ENCODE results near the gene WDR76.
"Not testable (repeated sequence)": the region's sequence is repeated elsewhere in the genome, so short reads cannot be mapped to it uniquely, and the experiment has no call there.

Gene WDR76

DNA sequence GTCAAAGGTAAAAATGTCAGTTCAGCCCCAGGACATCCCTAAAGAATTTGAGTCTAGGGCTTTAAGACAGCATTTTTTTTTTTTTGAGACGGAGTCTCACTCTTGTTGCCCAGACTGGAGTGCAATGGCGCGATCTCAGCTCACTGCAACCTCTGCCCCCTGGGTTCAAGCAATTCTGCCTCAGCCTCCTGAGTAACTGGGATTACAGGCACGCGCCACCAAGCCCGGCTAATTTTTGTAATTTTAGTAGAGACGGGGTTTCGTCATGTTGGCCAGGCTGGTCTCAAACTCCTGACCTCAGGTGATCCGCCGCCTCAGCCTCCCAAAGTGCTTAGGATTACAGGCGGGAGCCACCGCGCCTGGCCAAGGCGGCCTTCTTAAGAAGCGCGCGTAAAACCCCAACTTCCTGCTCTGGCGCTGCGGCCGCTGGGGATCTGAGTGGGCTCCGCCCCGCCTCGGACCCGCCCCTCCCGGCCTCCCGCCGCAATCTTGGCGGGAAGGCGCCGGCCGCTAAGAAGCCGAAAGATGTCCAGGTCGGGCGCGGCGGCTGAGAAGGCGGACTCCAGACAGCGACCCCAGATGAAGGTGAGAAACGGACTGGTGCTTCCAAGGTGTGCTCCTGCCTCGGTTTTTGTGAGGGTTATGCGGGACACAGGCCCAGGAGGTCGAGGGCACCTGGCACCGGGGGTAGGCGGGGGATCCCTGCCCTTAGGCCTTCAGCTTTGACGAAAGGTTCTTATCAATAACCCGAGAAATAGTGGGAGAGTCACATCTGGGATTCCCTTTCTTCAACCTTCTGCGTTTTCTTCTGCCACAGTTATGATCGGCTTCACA is at the start of gene WDR76:
Gene WDR76 (plus strand): TSS at position 495 of the 834 bp plus-strand sequence. CDS start 31 bp downstream, at position 526.
- DNase-seq (ENCODE audit: low spot score) = peak; percentile 46

DNA sequence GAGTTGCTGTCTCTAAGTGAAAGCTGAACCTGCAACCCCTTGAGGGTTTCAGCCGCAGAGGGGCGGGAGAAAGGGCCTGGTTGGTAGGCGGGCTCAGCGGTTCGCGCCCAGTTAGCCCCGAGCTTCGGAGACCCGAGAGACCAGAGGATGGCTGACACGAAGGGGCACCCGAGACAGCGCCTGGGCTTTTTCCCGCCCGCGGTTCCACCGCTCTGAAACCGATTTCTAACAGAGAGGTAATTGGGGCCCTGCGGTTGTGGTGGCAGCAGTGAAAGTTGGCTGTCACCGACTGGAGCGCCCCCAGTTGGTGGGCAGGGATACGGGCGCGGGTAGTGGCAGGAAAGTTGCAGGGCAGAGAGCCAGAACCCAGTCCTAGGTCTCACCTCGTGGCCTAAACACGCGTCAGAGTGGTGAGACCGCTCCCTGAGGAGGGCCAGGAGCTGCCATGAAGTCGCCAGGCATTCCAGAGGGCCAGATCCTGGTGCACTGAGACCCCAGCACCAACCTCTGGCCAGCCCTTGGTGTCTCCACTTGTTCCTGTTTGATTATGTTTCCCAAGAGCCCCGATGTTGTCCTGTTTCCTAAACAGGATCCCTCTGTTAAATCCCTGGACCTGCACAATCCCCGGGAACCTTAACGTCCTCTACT is 49.4 kb upstream of the WDR76 start:
- peak; percentile 58 for DNase-seq (ENCODE audit: low spot score)

DNA sequence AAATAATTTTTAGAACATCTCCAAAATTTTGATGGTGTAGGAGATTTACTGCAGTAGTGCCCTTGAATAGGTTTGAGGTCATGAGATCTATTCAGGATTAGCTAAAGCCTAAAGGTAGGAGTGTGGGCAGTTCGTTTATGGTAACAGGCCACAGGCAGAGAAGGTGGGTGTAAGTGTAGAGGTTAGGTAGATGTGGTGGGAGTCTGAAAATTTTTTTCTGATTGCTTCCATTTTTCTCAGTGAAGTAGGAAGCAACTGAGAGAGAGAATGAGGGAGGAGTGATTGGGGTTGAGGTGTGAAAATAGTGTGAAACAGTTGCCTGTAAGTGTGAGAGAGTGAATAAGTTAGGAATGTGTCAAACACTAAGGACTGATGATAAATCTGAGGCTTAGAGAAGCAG is 47.8 kb upstream of the WDR76 start:
- no peak for DNase-seq (ENCODE audit: low spot score)

DNA sequence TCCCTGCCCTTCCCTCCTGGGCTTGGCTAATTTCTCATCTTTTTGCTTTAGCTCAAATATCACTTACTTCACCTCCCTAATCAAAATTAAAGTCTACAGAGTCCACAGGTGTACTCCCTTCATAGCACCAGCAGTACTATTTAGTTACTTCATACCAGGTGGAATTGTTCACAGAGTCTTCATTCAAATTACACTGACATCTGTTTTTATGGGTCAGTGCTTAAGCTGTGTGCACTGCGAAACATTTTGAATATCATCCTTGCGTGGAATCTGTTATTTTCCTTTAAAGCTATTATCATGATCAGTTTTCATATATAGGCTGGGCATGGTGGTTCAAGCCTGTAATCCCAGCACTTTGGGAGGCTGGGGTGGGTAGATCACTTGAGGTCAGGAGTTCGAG is 37.4 kb upstream of the WDR76 start:
- no peak for DNase-seq (ENCODE audit: low spot score)

DNA sequence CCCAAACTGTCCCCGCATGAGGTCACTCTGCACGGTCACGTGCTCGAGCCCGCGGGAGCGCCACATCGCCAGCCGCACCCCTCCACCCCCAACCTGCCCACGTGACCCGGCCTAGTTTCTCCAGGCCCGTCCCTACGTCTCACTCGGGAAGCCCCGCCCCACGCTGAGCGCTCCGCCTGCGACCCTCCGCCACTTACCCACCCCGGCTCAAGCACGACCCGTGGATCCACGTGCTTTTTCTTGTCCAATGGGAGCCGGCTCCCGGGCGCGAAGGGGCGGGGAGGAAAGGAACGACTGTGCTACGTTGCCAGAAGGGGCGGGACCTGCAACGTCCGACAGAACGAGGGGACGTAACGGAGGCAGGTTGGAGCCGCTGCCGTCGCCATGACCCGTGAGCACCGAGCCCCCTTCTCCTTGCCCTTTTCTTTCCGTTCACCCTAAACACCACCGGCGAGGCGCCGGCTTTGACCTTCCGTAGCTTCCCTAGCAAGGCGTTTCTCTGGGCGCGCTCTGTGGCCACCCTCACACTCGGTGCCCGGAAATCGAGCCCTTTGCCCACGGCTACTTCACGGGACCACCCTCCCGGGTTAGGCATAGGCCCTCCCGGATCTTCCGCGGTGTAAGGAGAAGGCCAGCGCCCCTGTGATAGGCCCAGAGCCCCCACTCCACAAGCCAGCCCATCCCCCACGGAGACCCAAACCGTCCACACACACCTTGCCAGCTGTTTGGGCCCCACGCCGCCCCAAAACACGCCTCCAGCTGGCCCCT is 34.6 kb upstream of the WDR76 start, which contains the start of gene SERF2:
Gene SERF2 (plus strand): TSS at position 328 of the 768 bp plus-strand sequence. CDS start 57 bp downstream, at position 385.
- DNase-seq (ENCODE audit: low spot score) = peak; percentile 99

DNA sequence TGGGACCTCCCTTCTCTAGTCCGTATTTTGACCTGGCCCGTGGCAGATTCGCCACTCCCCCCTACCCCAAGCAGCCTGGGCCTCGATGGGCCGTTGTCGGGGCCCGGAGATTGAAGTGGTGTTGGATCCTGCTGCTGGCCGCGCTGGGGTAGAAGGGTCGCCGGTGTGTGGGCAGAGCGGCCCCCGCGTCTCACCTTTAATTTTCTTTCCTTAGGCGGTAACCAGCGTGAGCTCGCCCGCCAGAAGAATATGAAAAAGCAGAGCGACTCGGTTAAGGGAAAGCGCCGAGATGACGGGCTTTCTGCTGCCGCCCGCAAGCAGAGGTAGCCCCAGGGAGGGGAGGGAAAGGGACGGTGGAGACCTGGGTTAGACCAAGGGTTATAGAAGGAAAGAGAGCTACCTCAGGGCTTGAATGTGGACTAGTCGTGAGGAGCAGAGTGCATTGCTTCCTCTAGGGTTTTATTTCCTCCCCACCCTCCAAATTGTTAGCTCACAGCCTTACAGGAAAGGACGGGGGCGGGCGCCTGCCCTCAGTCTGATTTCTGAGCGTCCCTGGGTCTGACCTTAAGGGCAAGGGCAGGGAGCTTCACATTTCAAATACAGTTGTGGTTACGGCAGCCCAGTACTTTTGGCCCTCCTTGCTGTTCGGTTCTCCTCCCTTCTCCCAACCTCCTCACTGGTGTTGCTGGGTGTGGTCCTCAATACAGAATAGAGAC is 33.9 kb upstream of the WDR76 start:
- no peak for DNase-seq (ENCODE audit: low spot score)

DNA sequence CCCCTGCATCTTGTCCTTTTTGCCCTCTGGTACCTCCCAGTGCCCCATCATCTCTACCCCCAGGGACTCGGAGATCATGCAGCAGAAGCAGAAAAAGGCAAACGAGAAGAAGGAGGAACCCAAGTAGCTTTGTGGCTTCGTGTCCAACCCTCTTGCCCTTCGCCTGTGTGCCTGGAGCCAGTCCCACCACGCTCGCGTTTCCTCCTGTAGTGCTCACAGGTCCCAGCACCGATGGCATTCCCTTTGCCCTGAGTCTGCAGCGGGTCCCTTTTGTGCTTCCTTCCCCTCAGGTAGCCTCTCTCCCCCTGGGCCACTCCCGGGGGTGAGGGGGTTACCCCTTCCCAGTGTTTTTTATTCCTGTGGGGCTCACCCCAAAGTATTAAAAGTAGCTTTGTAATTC is 33.2 kb upstream of the WDR76 start:
- no peak for DNase-seq (ENCODE audit: low spot score)

DNA sequence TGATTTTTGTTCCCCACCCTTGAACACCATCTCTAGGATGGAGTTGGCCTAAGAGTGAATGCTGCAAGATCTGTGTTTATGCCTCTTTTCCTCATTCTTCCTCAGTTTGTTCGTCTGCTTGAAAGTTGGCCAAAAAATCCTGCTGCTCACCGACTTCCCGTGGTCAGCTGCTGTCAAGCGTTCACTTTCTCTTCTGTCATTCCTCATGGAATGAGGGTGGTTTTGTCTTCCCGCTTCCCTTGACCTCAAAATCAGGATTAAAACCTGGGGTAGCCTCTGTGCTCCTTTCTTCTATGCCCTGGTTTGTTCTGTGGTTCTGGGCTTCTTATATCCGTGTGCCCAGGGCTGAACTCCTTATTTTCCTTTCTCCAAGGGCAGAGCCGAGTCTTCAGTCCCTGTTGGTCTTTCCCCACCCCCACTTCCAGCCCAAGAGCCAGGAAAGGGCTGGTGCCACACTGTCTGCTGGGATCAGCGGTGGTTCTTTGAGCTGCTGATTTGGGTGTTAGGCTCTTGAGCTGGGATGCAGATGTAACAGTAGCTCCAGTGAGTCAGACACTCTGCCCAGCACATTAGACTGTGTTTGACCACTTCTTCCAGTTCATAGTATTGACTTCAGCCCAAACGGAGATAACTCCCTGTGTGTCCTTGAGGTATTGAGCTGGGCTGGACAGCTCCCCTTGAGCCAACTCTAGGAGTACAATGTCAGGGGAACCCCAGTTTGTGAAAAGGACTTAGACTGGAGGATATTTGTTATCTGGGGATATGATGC is 32.3 kb upstream of the WDR76 start:
- no peak for DNase-seq (ENCODE audit: low spot score)

DNA sequence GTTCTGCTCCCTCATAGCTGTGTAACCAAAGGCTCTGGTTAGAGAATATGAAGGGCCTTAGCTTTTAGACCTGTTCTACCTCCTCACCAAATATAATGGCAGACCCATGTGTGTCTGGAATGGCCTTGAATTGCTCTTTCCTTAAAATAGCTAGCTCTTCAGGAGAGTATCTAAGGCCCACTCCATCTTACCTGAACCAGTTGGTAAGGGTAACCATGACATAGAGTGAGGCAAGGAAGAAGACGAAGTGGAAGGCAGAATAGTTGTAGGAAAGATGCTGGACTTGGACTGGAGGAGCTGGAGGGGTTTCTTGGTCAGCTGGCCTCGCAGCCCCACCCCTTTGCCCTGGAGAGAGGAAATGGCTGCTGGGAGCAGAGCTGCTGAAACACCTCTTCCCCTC is 31.6 kb upstream of the WDR76 start:
- no peak for DNase-seq (ENCODE audit: low spot score)

DNA sequence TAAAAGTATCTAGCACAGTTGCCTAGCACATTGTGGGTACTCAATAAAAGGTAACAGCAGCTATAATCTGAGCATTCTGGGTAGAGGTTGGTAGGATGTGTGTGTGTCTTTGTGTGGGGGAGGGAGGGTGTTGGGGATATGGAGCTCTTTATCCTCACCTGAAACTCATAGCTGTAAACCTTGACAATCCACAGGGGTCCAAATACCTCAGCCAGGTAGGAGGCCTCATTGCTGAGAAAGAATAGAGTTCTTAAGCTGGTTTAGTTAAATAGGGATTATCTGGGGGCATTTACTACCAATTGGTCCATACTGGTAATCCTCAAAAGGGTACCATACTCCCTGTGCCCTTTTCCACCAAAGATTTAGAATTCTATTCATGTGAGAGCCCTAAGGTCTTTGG is 30.8 kb upstream of the WDR76 start:
- DNase-seq (ENCODE audit: low spot score) = no peak

DNA sequence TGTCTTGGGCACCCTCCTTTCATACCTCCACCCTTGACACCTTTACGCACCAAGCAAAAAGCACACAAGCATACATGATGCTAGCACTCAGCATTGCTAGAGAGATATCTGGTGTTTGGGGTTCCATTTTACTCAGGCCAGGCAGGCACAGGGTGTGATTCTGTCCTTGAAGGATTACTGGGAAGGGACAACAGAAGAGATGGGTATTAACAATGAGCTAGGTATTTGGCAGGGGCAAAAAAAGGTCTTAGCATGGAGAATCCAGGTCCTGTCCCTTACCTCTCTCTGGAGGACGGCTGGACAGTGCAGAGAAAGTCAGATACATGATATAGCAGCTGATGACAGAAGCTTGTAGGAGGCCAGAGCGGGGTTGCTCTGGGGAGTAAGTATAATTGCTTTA is 30.2 kb upstream of the WDR76 start:
- no peak for DNase-seq (ENCODE audit: low spot score)

DNA sequence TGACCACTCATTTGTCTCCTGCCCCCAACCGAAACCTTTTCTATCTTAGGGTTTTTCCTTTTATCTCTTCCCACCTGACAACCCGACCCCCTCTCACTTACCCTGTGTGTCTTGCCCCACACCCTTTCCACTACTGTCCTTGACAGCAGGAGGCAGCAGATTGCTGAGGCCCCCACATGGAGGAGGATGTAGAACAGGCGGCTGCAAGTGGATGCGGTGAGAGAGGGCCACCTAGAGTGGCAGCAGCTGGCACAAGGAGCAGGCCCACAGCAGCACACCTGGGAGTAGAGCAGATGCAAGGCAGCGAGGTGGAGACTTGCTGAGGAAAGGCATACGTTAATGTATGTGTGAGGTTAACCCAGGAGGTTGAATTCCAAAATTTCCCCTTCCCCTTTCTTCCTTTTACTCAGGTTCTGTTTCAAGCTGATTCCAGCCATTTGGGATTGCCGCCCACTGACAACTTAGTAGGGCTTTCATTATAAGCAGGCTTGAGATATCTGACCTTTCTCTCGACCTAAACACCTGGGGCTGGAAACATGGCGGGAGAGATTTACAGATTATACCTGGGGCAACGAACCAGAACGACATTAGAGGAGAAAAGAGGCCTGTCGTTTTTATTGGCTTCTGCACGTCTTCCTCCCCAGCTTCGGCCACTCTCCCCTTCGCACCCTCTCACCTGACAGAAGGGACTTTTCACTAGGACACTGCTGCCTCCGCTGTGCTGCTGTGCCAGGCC is 27.4 kb upstream of the WDR76 start:
- no peak for DNase-seq (ENCODE audit: low spot score)

DNA sequence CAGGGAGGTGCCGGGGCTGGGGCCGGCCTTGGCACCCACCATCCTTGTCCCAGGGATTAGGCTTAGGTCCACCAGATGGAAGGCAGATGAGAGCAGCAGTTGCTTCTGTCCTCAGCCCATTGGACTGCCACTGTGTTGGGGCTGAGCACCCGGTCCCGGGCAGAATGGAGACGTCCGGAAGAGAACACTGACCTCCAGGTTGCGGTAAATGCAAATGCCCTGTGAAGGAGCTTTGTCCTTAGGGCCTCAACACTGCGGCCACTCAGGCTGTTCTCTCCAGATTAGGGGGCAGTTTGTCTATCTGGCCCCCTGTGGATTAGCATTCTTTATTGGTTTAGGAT is 26.9 kb upstream of the WDR76 start, which contains the start of gene SERINC4:
Gene SERINC4 (minus strand): TSS at position 276 of the 341 bp plus-strand sequence. CDS start 234 bp downstream, at position 42.
- DNase-seq (ENCODE audit: low spot score) = no peak

DNA sequence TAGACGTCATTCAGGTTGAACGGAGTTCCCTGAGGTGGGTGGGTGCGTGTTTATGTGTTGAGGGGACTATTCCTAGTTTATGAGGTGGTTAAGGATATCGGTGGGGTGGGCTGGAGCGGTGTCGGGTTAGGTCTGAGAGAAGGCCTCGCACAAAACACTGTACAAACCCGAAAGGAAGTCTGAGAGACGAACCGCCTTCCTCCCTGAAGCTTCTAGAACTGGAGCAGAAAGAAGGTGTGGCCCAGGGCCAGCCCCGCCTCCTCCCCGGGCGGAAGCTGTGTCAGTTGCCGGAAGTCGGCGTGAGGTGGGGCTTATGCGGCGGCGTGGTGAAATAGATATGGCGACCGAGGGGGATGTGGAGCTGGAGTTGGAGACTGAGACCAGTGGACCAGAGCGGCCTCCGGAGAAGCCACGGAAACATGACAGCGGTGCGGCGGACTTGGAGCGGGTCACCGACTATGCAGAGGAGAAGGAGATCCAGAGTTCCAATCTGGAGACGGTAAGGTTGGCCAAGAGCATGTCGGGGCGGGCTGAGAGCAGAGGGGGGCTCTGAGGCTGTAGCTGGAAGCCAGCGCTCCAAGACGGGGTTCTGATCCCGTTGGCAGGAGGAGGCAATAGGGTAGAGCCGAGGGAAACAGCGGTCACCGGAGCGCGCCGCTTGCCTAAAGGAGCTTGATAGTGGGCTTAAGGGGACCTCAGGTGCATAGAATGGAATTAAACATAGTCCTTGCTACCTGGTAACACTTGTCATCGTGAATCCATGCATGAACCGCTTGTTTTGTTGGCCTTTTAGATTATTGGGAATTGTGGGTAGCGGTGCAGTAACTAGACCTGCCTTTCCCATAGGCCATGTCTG is 26.3 kb upstream of the WDR76 start, which contains the start of gene HYPK:
Gene HYPK (plus strand): TSS at position 314 of the 856 bp plus-strand sequence. CDS start 24 bp downstream, at position 338.
- peak; percentile 52 for DNase-seq (ENCODE audit: low spot score)

DNA sequence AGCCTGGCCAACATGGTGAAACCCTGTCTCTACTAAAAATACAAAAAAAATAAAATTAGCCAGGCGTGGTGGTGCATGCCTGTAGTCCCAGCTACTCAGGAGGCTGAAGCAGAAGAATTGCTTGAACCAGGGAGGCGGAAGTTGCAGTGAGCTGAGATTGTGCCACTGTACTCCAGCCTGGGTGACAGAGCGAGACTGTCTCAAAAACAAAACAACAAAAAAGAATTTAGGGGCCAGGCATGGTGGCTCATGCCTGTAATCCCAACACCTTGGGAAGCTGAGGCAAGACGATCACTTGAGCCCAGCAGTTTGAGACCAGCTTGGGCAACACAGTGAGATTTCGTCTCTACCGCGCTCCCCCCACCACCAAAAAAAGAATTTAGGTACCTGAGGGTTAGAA is 24.1 kb upstream of the WDR76 start:
- DNase-seq (ENCODE audit: low spot score) = not testable (repeated sequence)

DNA sequence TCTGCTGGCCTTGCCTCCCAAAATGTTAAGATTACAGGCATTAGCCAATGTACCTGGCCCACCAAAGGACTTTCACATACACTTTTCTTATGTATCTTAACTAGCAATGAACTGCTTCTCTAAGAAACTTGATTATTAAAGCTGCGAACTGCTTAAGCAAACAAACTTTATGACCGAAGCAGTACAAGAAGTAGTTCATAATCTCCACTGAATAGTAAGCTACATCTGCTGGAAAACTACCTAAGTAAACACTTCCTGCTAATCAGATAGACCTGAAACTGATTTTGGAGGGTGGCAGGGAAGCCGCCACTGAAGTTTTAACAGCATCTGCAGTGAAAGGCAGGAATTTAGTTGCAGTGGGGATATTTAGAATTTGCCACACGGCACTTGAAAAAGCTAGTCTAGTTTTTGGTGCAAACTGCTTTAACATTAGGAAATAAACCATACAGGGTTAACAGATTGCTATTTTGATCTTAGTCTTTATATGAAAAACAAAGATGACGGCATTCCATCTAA is 18.3 kb upstream of the WDR76 start:
- DNase-seq (ENCODE audit: low spot score) = no peak

DNA sequence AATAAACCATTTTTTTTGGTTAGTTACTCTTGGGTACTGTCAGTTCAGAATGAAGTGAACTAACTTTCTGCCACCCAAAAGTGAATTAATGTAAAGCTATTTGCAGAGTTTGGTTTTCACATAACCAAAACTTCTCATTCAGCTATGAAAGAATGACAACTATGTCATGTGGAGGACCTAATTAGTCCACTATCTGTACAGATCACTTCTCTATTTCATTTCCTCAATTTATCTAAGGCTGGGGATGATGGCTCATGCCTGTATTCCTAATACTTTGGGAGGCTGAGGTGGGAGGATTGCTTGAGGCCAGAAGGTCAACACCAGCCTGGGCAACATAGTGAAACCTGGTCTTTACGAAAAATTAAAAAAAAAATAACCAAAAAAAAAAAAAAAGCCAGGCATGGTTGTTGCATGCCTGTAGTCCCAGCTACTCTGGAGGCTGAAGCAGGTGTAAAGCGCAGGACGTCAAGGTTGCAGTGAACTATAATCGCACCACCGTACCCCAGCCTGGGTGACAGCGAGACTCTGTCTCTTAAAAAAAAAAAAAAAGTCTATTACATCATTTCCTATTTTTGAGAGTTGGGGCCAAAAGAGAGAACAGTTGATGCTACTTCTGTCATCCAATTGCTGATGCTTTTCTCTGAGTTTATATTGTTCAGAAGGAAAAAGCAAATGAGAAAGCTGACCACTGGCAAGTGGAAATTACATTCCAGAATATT is 17.7 kb upstream of the WDR76 start:
- no peak for DNase-seq (ENCODE audit: low spot score)

DNA sequence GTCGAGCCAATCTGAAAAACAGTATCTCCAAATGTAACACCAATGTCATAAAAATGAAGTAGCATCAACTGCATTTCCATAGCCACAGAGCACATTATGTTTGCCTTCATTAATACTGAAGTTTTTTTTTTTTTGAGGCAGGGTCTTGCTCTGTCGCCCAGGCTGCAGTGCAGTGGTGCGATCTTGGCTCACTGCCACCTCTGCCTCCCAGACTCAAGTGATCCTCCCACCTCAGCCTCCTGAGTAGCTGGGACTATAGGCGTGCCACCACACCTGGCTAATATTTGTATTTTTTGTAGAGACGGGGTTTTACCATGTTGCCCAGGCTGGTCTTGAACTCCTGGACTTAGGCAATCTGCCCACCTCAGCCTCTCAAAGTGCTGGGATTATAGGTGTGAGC is 11.7 kb upstream of the WDR76 start:
- DNase-seq (ENCODE audit: low spot score) = not testable (repeated sequence)

All from HuH-7 (cell line).